GM12865 (cell line): ENCODE data around the gene C12orf43.
A peak's percentile ranks its signal among the peaks of the same experiment; 100 is the strongest.

Experiments
- DNase-seq: peaks from one replicate; pipeline ENCODE4 v3.0.0; 2010; ENCODE audit warnings: low read depth
- H3K4me3 ChIP-seq: 2 replicates; pipeline ENCODE4 v1.5.1; 2011; ENCODE audit warnings: mild to moderate bottlenecking, low read depth, low read length, control low read depth
- CTCF ChIP-seq: IDR thresholded peaks from 2 replicates; pipeline ENCODE4 v1.5.1; 2011; ENCODE audit warnings: low read length, control low read depth, low read depth, inconsistent platforms; ENCODE audit not compliant: insufficient read depth; ENCODE audit errors: missing control alignments

The C12orf43 gene

GRCh38 chr12:121005346-121005815 lies 10.9 kb downstream of the C12orf43 start:
- peak; percentile 74 for TF ChIP-seq CTCF
- H3K4me3 ChIP-seq: no peak overlapping the region
- DNase-seq: peak; percentile 60

DNA sequence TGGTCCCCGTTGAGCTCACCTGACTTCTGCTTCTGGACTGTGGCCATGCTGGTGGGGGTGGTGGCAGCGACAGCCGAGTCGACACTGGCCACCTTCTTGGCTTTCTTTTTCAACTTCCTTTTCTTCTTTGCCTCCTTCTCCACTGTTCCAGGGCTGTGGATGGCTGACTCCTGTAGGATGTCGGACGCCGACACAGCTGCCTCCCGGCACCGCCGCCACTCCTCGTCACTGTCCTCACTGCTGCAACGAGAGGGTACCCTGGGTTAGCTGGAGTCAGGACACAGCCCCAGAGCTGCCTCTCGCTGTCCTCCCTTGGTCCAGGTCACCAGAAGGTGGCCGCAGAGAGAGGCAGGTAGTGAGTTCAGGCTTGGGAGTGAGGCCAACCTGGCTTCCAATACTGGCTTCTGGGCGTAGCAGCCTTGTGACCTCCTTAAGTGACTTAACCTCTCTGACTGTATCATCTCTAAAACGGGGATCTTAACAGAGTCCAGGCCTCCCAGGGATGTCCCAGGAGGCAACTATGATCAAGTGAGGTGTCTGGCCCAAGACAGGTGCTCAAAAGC lies 12.0 kb downstream of the C12orf43 start:
- DNase-seq: no peak
- no peak overlapping the region for H3K4me3 ChIP-seq
- TF ChIP-seq CTCF: no peak

DNA sequence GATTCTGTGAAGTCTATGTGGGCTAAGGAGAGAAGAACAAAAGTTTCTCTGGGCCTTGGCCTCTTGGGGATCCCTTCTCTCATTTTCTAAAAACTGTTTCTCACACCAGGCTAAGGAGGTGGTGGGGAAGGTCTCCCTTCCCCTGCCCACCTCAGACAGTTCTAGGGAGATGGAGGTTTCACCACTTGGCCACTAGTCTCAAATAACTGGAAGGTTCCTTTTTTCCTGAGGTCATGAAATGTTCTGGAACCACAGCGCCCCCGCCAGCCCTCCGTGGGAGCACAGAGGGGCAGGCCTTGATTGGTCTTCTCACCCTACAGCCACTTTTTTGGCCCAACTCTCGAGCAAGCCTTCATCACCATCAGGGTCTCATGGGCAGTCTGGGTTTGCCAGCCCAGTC lies 12.6 kb downstream of the C12orf43 start:
- TF ChIP-seq CTCF: no peak
- DNase-seq: no peak
- H3K4me3 ChIP-seq: no peak overlapping the region

DNA sequence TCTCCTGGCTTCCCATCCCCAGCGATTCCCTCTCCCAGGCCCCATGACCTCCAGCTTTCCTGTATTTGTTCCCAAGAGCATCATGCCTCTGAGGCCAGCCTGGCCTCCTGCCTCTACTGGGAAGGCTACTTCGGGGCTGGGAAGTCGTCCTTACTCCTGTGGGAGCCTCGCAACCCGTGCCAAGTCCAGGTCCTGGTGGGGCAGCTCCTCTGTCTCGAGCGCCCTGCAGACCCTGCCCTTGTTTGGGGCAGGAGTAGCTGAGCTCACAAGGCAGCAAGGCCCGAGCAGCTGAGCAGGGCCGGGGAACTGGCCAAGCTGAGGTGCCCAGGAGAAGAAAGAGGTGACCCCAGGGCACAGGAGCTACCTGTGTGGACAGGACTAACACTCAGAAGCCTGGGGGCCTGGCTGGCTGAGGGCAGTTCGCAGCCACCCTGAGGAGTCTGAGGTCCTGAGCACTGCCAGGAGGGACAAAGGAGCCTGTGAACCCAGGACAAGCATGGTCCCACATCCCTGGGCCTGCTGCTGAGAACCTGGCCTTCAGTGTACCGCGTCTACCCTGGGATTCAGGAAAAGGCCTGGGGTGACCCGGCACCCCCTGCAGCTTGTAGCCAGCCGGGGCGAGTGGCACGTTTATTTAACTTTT lies 14.3 kb downstream of the C12orf43 start:
- DNase-seq: no peak
- no peak overlapping the region for H3K4me3 ChIP-seq
- no peak for TF ChIP-seq CTCF

DNA sequence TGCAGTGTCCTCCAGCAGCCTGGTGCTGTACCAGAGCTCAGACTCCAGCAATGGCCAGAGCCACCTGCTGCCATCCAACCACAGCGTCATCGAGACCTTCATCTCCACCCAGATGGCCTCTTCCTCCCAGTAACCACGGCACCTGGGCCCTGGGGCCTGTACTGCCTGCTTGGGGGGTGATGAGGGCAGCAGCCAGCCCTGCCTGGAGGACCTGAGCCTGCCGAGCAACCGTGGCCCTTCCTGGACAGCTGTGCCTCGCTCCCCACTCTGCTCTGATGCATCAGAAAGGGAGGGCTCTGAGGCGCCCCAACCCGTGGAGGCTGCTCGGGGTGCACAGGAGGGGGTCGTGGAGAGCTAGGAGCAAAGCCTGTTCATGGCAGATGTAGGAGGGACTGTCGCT lies 15.2 kb downstream of the C12orf43 start:
- H3K4me3 ChIP-seq: no peak overlapping the region
- DNase-seq: no peak
- TF ChIP-seq CTCF: no peak

- TF ChIP-seq CTCF: no peak
- no peak for DNase-seq
- no peak overlapping the region for H3K4me3 ChIP-seq
Measured at GRCh38 chr12:121000530-121000929, 15.8 kb downstream of the C12orf43 start.
